HG03521 (cell line): Measurements from ENCODE around the gene BNIPL.

Experiments used
- ATAC-seq: cut with Tn5 transposase; IDR thresholded peaks from one replicate; pipeline ENCODE4 v1.9.1; 2021; ENCODE audit warnings: mild to moderate bottlenecking, moderate library complexity; ENCODE audit not compliant: unreplicated experiment

BNIPL gene, protein sequence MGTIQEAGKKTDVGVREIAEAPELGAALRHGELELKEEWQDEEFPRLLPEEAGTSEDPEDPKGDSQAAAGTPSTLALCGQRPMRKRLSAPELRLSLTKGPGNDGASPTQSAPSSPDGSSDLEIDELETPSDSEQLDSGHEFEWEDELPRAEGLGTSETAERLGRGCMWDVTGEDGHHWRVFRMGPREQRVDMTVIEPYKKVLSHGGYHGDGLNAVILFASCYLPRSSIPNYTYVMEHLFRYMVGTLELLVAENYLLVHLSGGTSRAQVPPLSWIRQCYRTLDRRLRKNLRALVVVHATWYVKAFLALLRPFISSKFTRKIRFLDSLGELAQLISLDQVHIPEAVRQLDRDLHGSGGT

DNA sequence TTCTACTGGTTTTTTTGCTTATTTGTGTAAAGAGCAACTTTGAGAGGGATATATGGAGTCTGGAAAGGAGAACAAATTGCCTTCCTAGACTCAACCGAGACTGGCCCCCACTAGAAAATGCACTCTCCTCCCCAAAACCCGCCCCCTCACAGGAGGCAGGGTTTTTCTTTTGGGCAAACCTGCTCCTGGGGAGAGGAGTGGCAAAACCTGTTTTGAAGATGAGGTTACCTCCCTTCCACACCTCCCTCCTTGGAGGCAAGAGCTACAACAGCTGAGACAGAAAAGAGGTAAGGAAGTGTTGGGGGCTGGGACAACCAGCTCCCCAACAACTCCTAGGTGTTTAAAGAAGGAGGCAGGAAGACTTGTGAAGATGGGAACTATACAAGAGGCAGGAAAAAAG, at the start of gene BNIPL:
BNIPL (plus strand) TSS at position 231 of the 400 bp plus-strand sequence; CDS start at position 371, 140 bp downstream.
- no peak for ATAC-seq

DNA sequence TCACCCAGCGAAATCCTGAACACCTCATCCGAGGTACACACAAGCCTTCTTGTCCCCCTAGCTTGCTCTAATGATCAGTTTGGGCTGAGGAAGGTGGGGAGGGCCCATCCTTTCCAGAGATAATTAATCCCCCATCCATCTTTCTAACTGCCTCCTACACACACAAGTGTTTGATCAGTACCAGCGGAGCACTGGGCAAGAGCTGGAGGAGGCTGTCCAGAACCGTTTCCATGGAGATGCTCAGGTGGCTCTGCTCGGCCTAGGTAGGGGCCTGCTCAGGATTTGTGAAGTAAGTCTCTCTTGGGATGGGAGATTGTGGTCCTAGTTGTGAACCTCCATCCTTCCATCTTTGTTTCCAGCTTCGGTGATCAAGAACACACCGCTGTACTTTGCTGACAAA, 48.5 kb upstream of the BNIPL start:
- no peak for ATAC-seq

DNA sequence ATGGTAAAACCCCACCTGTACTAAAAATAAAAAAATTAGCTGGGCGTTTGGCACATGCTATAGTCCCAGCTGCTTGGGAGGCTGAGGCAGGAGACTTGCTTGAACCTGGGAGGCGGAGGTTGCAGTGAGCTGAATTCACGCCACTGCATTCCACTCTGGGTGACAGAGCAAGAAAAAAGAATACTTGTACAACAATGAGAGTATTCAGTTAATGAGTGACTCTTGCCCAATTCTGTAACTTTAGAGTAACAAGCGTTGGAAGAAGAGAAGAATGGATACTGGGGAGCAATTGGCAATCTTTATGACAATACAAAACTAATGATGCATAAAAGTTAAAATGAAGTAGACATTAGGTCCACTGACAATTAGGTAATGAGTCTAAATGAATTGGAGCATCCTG, 43.8 kb upstream of the BNIPL start:
- no peak for ATAC-seq

DNA sequence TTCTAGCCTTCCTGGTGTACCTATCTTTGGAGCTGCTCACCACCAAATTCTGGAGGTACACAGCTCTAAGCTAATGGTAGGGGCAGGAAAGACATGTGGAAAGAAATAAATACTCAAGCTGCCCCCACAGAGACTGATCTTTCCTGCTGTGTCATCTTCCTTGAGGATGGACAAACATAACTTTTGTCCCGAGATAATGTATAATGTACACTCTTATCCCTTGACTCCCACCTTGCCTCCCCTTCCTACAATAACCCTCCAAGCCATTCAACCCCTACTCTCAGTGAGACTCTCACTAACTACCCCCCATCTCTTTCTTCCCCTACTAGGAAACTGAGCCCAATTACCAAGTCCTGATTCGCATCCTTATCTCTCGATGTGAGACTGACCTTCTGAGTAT, 42.1 kb upstream of the BNIPL start:
- ATAC-seq = no peak

DNA sequence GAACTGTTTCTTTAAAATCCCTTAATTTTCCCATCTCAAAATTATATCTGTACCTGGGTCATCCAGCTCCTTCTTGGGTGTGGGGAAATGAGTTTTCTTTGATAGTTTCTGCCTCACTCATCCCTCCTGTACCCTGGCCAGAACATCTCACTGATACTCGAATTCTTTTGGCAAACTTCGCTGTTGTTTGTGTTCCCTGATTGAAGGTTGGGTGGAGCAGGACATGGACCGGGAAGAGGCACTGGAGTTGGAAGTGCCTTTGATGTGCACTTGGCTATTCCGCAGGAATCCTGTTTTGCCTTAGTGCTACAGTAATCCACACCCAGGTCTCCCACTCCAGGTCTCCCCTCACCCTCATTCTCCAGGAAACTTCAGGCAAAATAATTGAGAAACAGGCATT, 40.9 kb upstream of the BNIPL start:
- ATAC-seq = no peak

DNA sequence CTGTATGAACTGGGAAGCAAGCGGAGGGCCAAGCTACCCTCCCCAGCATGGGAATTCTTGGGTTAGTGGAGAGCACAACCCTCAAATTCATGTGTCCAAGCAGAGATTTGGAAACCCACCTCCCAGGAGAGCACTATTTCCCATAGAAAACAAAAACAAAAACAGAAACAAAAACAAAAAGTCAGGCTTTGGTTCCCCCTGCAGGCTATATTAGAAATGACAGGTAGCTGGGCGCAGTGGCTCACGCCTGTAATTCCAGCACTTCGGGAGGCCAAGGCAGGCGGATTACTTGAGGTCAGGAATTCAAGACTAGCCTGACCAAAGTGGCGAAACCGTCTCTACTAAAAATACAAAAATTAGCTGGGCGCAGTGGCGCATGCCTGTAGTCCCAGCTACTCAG, 40.5 kb upstream of the BNIPL start:
- no peak for ATAC-seq

DNA sequence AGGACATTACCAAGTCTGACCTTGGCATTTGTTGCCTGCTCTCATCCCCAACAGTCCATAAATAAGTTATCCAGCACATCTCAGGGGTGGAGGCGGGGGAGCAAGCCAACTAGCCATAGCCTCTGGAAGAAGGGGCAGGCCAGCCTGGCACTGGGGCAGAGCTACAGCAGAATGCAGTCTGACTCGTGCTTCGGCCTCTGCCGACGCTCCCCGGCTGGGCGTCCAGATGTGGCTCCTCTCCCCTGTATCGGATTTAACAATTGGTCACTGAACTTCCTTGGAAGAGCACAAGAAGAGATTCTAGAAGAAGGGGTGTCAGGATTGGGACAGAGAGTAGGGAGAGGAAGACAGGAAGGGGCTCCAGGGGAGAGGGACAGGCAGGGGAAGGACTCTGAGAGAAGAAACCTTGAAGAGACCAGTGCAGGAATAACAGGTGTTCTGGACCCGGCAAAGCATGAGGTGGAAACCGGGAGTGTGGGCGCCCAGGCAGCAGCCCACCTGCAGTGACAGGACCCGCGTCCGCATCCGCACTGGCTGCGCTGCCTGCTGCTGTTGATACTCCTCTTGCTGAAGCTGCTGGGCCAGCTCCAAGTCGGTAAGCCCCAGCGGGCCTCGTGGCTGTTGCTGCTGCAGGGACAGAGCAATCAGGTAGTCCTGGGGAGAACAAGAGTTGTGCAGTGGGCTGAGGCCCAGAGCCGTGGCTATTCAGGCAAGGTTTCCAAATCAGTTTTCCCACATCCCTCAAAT, 39.1 kb upstream of the BNIPL start:
- ATAC-seq = no peak

DNA sequence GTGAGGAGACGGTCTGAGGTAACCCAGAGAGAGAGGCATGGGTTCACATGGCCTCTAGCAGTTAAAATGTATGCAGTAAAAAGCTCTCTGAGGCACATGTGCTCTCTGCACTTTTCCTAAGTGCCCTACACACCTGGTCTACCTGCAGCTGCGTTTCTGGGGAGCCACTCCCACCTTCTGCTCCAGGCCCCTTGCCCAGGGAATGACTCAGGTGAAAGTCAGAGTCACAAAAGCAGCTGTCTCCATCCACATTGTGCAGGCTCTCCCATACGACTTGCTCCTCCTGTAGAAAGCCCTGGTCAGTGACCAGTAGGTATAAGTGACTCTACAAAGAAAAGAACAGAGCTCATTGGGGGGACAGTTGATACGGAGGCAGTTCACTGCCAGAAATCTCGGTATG, 38.4 kb upstream of the BNIPL start:
- no peak for ATAC-seq

DNA sequence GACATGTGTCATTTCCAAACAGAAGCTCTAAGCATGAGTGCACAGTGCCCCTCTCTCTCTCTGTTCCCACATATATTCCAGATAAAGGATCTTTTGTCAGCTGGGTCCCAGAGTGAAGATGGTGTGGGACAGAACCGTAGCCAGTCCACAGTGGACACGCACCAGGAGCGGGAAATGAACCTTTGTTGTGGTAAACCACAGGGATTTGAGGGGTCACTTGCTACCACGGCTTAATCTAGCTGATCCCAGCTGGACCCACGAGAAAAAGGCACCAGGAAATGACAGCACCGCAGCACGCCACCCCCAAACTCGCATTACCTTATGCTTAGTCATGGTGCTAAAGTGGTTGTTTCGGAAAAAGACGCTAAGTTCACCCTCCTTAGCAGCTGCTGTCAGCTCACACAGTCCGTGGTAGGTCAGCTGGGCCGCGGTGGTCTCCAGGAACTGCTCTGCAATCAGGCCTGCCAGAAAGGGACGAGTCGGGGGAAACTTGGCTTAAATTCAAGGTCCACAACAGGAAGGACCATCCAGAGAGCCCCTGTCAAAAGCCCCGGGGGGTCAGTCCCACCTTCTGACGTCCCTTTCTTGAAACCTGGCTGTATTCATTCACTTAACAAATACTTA, 37.2 kb upstream of the BNIPL start:
- no peak for ATAC-seq

DNA sequence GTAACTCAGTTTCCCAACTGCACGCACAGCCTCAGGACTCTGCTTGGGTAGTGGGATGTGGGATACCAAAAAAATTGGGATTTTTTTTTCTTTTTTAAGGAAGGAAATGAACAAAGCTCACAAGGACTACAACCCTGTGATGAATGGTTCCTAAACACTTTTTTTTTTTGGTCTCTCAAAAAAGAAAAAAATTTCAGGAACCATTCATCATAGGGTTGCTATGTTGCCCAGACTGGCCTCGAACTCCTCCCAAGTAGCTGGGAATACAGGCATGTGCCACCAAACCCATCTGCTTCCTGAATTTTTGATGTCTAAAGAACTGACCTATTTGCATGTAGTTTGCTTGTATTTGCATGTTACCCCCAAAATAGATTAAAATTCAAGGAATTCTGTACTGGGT, 36.5 kb upstream of the BNIPL start:
- no peak for ATAC-seq

DNA sequence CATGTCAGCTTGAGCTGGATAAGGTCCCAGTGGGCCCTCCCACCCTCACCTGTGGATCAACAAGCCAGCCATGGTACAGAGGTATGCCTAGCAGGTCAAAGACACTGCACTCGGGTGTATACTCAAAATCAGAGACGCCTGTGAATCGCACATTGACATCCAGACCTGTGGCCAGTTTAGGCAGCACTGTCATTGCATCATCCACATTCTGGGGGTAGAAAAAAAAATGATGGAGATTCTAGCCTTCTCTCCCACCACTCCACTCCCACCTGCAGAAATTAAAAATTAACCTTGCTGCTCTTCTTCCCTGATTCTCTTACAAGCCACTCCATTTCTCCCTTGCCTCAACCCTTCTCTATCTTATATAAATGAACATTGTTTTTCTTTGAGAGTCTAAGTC, 36.0 kb upstream of the BNIPL start:
- ATAC-seq = no peak

DNA sequence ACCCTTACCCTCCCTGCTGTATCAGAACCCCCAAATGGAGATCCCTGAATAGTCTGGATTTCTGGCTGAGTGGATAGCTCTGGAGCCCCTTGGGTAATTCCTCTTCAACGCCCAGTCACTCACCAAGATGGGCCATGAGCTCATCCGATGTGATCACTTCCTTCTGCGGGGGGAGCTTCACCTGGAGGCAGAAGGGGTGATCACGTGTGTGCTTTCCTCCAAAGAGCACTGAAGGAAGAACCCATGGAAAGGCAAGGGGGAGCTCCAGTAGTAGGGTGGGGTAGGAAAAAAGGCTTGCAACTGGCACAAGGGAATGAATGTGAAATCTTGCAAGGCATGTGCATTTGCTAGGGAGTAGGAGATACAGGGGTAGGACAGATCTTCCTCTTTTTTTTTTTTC, 34.8 kb upstream of the BNIPL start:
- ATAC-seq = no peak

DNA sequence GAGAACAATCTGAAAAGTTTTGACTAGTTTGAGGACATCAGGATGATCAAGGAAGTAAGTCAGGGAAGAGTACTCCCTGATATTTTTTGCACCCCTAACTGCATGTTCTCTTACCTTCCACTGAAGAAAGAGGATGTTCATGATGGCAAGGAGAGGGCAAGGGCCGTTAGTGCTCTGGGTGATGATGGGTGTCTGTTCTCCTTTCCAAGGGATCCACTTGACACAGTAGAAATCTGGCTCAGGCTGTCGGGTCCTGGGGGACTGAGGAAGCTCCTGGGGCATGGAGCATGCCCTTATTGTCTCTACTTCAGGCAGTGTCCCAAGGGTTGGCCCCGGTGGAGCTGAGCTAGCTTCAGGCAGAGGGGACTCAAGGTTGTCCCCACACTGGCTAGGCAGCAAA, 34.3 kb upstream of the BNIPL start:
- no peak for ATAC-seq

DNA sequence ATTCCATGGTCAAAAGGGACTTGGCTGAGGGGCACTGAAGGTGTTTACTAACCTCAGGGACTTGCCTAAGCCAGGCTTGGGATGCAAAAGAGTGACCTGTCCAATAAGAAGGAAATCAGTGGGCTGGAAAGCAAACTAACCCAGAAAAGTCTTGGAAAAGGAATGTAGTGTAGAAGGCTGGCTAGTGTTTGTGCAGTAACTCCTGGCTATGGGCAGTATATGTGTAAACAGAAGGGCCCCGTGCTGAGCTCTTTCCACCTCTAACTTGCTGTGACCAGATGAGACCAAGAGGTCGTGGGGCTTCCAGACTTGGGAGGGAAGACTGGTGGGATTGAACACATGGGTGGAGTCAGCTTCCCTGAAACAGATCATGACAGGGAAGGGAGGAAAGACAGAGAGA, 33.8 kb upstream of the BNIPL start:
- ATAC-seq = no peak

DNA sequence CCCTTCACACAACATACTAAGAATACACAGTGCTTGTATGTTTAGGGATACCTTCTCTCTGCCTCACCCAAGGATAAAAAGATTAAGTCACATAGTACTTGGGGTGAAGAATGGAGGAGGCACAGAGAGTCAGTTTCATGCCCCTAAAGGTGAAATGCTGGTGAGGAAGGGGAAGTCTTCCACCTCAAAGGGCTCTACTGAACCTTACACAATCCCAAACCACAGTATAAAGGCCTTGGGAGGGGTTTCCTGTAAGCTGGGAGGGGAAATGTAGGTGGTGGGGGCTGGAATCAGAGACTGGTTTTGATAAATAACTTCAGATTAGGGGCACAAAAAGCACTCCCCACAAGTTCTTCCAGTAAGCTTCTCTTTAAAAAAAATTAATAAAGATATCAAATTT, 33.2 kb upstream of the BNIPL start:
- no peak for ATAC-seq

DNA sequence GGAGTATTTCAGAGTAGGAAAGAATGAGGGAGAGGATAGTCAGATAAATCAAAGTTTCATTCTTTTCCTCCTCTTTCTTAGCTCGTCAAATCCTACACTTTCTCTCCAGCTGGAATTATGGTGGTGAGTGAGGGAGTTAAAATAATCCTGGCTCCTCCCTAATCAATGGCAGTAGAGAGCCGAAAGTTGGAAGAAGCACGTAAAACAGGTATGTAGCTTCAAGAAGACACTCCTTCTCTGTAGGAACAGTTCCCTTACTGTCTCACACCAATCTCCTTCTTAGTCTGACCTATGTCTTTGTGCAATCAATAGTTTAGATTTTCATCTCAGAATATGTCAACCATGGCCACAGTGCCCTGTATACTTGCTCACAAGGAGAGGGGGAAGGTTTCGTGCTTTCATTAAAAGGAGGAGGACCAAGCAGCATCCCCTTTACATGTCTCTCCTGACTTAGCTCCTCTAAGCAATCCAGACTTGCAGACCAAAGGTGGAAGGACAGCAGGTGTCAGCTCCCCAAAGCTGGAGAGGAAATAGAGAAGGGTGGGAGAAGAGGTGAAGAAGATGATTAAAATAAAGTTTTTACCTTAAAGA, 30.6 kb upstream of the BNIPL start:
- ATAC-seq = no peak

DNA sequence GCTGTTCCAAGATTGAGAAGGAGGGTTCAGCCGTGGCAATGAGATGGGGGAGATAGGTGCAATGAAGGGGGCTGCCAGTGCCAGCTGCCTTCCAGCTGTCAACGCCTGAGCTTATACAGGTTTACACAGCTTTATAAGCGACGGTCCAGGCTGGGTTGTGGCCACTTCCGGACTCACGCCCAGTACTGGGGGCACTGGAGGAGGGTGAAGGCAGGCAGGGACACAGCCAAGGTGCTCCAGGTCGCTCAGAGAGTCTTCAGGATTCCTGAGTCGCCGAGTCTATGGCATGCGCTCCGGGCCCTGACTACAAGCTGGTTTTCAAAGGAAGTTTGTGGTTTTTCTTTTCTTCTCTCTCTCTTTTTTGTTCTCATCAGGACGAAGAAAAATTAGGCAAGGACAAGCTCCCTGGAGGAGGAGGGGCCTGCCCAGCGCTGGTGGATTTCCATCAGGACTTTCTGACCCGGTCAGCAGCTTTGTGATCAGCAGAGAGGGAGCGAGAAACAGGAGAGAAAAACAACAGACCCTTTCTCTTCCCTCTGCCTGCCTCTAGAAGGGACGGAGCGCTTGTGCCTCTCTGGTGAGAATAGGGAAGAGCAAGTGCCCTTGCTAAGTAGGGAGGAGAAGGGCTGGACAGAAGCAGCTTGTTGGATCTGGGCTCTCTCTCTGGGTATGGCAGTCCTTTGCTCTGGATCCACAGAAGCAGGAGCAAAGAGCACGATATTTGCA, 29.9 kb upstream of the BNIPL start, which contains the start of gene MINDY1:
MINDY1 (minus strand) TSS at position 576 of the 726 bp plus-strand sequence. CDS start 4,285 bp downstream, outside the sequence.
- no peak for ATAC-seq

DNA sequence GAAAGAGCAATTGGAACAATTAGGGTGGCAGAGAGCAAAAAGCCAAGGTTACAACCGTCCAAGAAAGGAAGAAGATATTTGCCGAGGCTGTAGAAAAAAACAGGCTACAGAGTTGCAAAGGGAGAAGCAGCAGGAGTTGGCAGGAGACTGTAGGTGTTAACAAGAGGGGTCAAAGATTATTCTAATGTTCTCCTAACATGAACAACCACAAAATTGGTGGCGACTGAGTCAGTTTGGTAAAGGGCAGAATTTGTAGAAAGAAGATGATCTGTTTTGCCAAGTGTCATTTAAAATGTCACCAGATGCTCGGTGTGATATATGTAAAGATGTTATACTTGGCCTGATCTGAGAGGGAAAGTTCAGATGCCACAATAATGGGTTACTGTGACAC, 28.5 kb upstream of the BNIPL start:
- no peak for ATAC-seq

DNA sequence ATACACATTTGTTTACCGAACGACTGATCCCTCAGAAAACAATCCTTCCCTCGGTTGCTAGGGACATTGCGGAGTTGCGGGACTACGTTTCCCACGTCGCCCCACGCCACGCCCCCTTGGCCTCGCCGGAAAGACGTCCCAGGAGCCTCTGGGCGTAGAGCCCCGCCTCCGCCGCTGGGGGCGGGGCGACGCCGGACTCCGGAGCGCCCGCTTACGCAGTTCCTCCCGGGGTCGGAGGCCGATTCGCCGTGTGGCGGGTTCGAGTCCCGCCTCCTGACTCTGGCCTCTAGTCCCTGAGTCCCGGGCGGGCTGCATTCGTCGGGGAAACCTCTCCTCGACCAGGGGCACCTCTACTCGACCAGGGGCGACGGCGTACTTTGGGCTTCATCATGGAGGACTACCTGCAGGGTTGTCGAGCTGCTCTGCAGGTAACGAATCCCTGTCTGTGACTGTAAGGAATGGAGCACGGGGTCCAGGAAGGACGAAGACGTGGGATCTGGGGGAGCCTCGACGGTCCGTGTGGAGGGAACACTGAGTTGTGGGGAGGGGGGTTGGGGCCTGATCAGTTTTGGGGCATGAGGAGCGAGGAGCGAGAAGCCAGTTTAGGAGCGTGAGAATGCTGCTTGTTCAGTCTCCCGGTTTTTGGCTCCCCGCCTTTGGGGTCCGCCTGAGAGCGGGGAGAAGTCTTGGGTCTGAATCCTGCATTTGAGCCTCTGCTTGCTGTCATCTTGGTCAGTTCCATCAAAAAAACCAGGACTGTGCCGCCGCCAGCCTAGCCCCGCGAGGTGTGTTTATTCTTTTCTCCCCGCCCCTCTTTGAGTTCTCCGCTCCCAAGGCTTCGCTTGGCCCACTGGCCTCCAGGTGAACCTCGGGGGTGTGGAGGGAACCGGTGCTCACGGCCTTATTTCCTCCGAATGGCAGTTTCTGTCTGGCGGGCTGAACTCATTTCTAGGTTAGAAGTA, 27.9 kb upstream of the BNIPL start, which contains the start of gene PRUNE1:
PRUNE1 (plus strand) TSS at position 206 of the 962 bp plus-strand sequence; CDS start at position 390, 184 bp downstream.
- ATAC-seq = peak; percentile 87

DNA sequence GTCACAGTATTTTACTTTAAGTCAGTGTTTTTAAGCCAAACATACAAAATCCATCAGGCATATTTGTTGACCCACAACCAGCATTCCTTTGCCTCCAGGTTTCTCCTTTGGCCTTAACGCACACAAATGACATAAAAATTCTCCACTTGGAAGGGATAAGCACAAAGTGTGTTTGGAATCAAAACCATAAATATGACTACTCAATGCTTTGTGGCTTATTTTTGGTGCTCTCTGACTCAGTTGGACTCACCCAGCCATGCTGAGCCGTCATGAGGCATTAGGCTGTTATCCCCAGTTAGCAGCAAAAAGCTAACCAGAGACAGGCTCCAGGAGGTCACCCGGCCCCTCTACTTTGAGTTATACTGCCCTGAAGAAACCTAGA, 27.2 kb upstream of the BNIPL start:
- no peak for ATAC-seq
